ENCODE results near the gene PRRG3.
"Not testable (repeated sequence)": the region's sequence is repeated elsewhere in the genome, so short reads cannot be mapped to it uniquely, and the experiment has no call there.

The PRRG3 gene

GRCh38 chrX:151694661-151695582, at the start of gene PRRG3:
Gene PRRG3, plus strand, starts transcription at chrX:151695458. Its CDS starts 3,357 bp downstream, at chrX:151698815.
- DNase-seq: no peak

- DNase-seq: no peak
Measured at GRCh38 chrX:151675121-151675746, 20.0 kb upstream of the PRRG3 start.

GRCh38 chrX:151676196-151676595, 19.1 kb upstream of the PRRG3 start:
- DNase-seq: no peak

- DNase-seq: no peak
Measured at GRCh38 chrX:151679798-151680402, 15.4 kb upstream of the PRRG3 start.

GRCh38 chrX:151680805-151681204, 14.5 kb upstream of the PRRG3 start:
- no peak for DNase-seq

- no peak for DNase-seq
Measured at GRCh38 chrX:151687635-151688034, 7.6 kb upstream of the PRRG3 start.

- no peak for DNase-seq
Measured at GRCh38 chrX:151688695-151689094, 6.6 kb upstream of the PRRG3 start.

GRCh38 chrX:151692825-151693224, 2.4 kb upstream of the PRRG3 start:
- DNase-seq: no peak

GRCh38 chrX:151694121-151694520, 1.1 kb upstream of the PRRG3 start:
- no peak for DNase-seq

- DNase-seq: no peak
Measured at GRCh38 chrX:151695583-151696340, 504 bp downstream of the PRRG3 start.

- not testable (repeated sequence) for DNase-seq
Measured at GRCh38 chrX:151697082-151697481, 1.8 kb downstream of the PRRG3 start.

- no peak for DNase-seq
Measured at GRCh38 chrX:151697522-151697921, 2.3 kb downstream of the PRRG3 start.

- DNase-seq: no peak
Measured at GRCh38 chrX:151698485-151698884, 3.2 kb downstream of the PRRG3 start.

GRCh38 chrX:151699746-151700145, 4.5 kb downstream of the PRRG3 start:
- DNase-seq: no peak

- DNase-seq: no peak
Measured at GRCh38 chrX:151700581-151700980, 5.3 kb downstream of the PRRG3 start.

GRCh38 chrX:151701071-151701470, 5.8 kb downstream of the PRRG3 start:
- no peak for DNase-seq

- DNase-seq: no peak
Measured at GRCh38 chrX:151701531-151701930, 6.3 kb downstream of the PRRG3 start.

- no peak for DNase-seq
Measured at GRCh38 chrX:151702026-151702714, 6.9 kb downstream of the PRRG3 start.

- DNase-seq: no peak
Measured at GRCh38 chrX:151702741-151703340, 7.6 kb downstream of the PRRG3 start.

- no peak for DNase-seq
Measured at GRCh38 chrX:151703487-151703886, 8.2 kb downstream of the PRRG3 start.

- DNase-seq: no peak
Measured at GRCh38 chrX:151704041-151704663, 8.9 kb downstream of the PRRG3 start.

- no peak for DNase-seq
Measured at GRCh38 chrX:151708821-151709220, 13.6 kb downstream of the PRRG3 start.
